ENCODE data around the gene NCBP3.

- TF ChIP-seq POLR2A (IDR thresholded peaks at IDR 0.05): no peak
- no peak for TF ChIP-seq CTCF (IDR thresholded peaks at IDR 0.05)
Observed at GRCh38 chr17:3864534-3864933, 18.5 kb upstream of the NCBP3 start.

Data from Peyer's patch (tissue), 4 donors.